Stimulated activated CD8-positive, alpha-beta memory T cell treated with anti-CD3 and anti-CD28 coated beads, Interleukin-12 subunit alpha, Interleukin-12 subunit beta, amount 100 ng/mL, for 24 hours (primary cell): Measurements from ENCODE around the gene DLEC1.
"Not testable (repeated sequence)": the region's sequence is repeated elsewhere in the genome, so short reads cannot be mapped to it uniquely, and the experiment has no call there.

ENCODE experiments used
- DNase-seq: peaks from one replicate; pipeline ENCODE4 v3.0.0-alpha.2; 2020; ENCODE audit errors: extremely low read depth

Gene DLEC1

GRCh38 chr3:38119821-38120692 lies 81.0 kb downstream of the DLEC1 start:
- DNase-seq = no peak

- DNase-seq = no peak
Observed at GRCh38 chr3:38120693-38121450, 81.9 kb downstream of the DLEC1 start.

DNA sequence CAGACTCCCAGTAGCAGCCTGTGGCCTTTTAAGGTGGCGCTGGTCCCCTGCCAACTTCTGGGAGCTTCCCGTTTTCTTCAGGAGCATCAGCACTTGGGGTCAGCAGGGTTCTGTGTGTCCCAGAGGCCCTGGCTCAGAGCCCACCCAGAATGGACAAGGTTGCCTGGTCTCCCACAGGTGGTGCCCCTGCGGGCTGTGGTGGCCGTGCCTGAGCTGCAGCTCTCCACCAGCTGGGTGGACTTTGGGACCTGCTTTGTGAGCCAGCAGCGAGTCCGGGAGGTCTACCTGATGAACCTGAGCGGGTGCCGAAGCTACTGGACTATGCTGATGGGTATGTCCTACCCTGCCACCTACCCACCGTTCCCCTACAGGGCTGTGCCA lies 82.4 kb downstream of the DLEC1 start:
- no peak for DNase-seq

- no peak for DNase-seq
Observed at GRCh38 chr3:38121832-38122461, 82.9 kb downstream of the DLEC1 start.

DNA sequence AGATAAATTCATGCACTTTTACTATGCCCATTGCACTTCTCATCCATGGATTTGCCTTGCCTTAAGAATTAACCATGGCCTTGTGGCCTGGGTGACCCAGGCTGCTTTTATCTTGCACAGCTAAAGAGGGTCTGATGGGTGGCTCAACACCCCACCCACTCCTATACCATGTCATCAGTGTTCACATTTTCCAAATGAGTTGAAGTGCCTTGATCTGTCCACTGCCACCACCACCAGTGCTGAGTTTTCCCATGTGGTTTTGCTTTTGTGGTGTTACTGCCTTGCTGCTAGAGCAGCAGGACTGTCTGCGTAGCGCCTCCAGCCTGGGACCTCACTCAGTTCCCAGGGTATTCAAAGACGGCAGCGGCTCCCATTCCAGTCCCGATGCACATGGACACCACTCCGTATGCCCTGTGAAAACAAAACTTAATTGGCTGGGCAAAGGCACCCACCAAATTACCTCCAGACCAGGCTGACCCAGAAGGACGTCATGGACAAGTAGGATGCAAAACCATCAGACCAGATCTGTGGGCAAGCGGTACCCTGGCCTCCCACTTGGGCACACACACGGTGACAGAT lies 83.8 kb downstream of the DLEC1 start:
- DNase-seq = no peak

- no peak for DNase-seq
Observed at GRCh38 chr3:38124324-38125122, 85.5 kb downstream of the DLEC1 start.

DNA sequence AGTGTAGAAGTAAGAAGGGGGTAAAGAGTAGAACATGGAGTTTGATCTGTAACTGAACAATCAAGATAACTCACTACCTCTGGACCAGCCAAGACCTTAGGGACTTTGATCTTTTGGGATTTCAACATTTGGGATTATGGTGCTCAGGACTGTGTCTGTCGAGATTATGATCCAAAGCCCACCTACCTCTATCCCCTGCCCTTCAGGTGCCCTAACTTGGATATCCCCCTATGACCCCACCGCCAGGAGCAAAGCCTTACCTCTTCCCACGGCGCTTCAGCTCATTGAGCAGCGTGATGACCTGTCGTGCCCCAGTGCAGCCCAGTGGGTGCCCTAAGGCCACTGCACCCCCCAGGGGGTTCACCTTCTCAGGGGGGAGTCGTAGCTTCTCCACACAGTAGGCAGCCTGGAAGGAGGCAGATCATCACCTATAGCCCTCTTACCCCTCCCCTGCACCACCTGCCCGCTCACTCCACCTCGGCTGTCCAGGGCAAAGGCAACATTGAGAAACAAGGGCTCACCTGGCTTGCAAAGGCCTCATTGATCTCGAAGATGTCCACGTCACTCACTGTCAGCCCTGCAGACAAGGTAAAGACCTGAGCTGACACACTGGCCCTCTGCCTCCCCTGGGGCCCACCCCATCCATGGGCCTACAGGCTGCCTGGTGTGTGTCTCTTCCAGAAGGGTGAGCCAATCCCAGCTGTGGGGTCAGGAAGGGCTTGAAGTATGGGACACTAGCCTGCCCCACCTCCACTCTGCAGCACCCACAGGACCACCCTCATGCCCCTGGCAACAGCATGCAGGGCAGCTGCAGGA lies 86.5 kb downstream of the DLEC1 start:
- DNase-seq = no peak

DNA sequence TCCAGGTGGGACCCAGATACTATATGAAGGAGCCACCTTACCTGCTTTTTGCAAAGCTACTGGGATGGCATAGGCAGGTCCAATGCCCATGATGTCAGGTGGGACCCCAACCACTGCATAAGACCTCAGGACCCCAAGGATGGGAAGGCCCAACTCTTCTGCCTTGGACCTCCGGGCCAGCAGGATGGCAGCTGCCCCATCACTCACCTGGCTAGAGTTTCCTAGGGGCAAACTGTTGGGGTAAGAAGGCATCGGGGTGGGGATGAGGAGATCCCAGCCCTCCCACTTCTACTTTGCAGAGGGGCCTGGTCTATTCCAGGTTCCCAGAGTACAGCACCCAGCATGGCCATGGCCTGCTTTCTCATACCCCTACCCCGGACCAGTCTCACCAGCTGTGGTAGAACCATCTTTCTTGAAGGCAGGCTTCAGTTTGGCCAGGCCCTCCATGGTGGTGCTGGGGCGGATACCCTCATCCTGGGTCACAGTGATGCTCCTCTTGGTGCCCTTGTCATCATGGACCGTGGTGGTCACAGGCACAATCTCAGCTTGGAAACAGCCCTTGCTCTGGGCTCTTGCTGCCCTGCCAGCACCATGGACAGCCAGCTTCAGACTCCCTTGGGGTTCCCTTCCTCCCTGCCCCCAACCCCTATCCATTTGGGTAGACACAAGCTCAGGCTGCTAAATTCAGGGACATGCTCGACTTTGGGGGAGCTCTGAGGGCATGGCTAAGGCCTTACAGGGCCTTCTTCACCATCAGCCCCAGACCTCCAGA lies 87.3 kb downstream of the DLEC1 start:
- DNase-seq = no peak

DNA sequence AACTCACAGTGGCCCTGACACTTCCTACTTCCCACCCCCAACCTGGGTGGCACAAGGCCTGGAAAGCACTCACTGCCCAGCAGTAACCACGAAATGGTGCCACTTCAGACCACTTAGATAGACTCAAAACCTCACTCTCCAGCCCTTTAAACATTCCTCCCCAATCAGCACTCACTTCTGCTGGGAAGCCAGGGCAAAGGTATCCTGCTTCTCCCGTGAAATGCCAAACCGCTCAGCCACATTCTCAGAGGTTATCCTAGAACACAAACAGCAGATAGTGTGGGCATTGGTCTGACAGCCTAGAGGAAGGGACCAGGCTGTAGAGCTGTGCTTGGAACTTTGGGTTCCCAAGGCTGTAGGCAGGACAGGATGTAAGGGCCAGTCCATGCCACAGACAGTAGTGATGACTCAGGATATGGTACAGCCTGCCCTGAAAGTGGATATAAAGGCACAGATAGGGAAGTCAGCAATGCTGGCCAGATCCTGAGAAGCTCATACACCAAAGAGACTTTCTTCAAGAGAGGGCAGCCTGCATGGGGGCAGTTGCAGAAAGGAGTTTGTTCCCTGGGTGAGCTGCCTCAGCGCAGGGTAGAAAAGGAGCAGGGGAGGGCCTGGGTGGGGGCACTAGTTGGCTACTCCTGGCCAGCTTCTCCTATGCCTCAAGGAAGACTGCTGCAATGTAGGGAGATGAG lies 88.7 kb downstream of the DLEC1 start:
- DNase-seq = no peak

DNA sequence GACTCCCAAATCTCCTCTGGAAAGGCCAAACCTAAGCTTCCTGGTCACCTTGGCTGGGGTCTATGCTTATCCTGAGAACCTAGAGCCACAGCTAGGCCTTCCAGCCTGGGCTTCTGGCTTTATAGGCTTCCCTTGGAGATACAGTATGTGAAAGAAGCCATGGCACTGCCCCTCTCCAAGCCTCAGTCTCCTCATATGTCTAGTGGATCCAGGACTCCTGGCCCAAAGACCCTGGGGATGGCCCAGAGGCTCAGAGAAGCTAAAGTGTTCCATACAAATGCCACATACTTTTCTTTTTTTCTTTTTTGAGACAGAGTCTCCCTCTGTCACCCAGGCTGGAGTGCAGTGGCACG lies 89.3 kb downstream of the DLEC1 start:
- DNase-seq = no peak

GRCh38 chr3:38129058-38129457 lies 90.0 kb downstream of the DLEC1 start:
- DNase-seq = no peak

GRCh38 chr3:38130631-38131065 lies 91.6 kb downstream of the DLEC1 start:
- DNase-seq = no peak

GRCh38 chr3:38131621-38132369 lies 92.8 kb downstream of the DLEC1 start:
- DNase-seq = no peak

- DNase-seq = no peak
Observed at GRCh38 chr3:38133209-38133556, 94.2 kb downstream of the DLEC1 start.

GRCh38 chr3:38133557-38134405 lies 94.8 kb downstream of the DLEC1 start:
- DNase-seq = no peak

DNA sequence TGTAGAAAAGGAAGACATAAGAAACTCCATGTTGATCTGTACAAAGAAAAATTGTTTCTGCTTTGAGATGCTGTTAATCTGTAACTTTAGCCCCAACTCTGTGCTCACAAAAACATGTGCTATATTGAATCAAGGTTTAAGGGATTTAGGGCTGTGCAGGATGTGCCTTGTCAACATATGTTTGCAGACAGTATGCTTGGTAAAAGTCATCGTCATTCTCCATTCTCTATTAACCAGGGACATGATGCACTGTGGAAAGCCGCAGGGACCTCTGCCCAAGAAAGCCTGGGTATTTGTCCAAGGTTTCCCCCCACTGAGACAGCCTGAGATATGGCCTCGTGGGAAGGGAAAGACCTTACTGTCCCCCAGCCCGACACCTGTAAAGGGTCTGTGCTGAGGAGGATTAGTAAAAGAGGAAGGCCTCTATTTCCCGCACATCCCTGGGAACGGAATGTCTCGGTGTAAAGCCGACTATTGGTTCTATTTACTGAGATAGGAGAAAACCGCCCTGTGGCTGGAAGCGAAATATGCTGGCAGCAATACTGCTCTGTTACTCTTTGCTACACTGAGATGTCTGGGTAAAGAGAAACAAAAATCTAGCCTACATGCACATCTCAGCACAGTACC lies 95.6 kb downstream of the DLEC1 start:
- not testable (repeated sequence) for DNase-seq

DNA sequence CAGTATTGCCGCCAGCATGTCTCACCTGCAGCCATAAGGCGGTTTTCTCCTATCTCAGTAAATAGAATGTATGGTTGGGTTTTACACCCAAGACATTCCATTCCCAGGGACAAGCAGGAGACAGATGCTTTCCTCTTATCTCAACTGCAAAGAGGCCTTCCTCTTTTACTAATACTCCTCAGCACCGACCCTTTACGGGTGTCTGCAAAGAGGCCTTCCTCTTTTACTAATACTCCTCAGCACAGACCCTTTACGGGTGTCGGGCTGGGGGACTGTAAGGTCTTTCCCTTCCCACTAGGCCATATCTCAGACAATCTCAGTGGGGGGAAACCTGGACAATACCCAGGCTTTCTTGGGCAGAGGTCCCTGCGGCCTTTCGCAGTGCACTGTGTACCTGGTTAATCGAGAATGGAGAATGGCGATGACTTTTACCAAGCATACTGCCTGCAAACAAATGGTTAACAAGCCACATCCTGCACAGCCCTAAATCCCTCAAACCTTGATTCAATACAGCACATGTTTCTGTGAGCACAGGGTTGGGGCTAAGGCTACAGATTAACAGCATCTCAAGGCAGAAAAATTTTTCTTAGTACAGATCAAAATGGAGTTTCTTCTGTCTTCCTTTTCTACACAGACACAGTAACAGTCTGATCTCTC lies 96.7 kb downstream of the DLEC1 start:
- not testable (repeated sequence) for DNase-seq
